ENCODE results near the gene ACAT2.

GRCh38 chr6:159746759-159747158 is 15.1 kb upstream of the ACAT2 start:
- TF ChIP-seq, protein P1, sequence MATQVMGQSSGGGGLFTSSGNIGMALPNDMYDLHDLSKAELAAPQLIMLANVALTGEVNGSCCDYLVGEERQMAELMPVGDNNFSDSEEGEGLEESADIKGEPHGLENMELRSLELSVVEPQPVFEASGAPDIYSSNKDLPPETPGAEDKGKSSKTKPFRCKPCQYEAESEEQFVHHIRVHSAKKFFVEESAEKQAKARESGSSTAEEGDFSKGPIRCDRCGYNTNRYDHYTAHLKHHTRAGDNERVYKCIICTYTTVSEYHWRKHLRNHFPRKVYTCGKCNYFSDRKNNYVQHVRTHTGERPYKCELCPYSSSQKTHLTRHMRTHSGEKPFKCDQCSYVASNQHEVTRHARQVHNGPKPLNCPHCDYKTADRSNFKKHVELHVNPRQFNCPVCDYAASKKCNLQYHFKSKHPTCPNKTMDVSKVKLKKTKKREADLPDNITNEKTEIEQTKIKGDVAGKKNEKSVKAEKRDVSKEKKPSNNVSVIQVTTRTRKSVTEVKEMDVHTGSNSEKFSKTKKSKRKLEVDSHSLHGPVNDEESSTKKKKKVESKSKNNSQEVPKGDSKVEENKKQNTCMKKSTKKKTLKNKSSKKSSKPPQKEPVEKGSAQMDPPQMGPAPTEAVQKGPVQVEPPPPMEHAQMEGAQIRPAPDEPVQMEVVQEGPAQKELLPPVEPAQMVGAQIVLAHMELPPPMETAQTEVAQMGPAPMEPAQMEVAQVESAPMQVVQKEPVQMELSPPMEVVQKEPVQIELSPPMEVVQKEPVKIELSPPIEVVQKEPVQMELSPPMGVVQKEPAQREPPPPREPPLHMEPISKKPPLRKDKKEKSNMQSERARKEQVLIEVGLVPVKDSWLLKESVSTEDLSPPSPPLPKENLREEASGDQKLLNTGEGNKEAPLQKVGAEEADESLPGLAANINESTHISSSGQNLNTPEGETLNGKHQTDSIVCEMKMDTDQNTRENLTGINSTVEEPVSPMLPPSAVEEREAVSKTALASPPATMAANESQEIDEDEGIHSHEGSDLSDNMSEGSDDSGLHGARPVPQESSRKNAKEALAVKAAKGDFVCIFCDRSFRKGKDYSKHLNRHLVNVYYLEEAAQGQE (tag by site-specific recombination; IDR thresholded peaks at IDR 0.05): no peak
- TF ChIP-seq ZNF350 (tag by site-specific recombination; IDR thresholded peaks at IDR 0.05) (no peak), CTCF (tag by site-specific recombination; IDR thresholded peaks at IDR 0.05) (no peak)
